HEK293 (cell line): ENCODE data around the gene RBM17.

Experiments used
- CTCF ChIA-PET: fragments of 350-600 bp; formaldehyde crosslinking; extraction: SDS; loops from one replicate; lab custom pipeline; 2021; ENCODE audit warnings: antibody characterized with exemption; lab: Yijun Ruan, JAX
- POLR2A ChIA-PET: fragments of 300-600 bp; formaldehyde crosslinking; extraction: SDS; loops from one replicate; lab custom pipeline; 2020; ENCODE audit warnings: antibody characterized with exemption, inconsistent platforms; lab: Yijun Ruan, JAX
- H3K27ac ChIP-seq: fragments of 200-500 bp; sonication (Bioruptor generic); 2 replicates; pipeline ENCODE4 v1.5.1; 2014; ENCODE audit warnings: low read depth, low read length, control low read depth, inconsistent platforms; ENCODE audit errors: extremely low read depth
- H3K36me3 ChIP-seq, 2 experiments: fragments of 200-500 bp in 1 of 2; sonication (Bioruptor generic) in 1 of 2; 1 replicate in 1 of 2; 2 replicates in 1 of 2; pipeline ENCODE4 v1.5.1; 2014 to 2017; ENCODE audit warnings: inconsistent platforms in 2 of 2, low read length in 2 of 2; ENCODE audit not compliant: control insufficient read depth in 2 of 2, insufficient read depth in 1 of 2
- H3K4me1 ChIP-seq: fragments of 200-500 bp; sonication (Bioruptor generic); 2 replicates; pipeline ENCODE4 v1.5.1; 2014; ENCODE audit warnings: mild to moderate bottlenecking, low read length, inconsistent platforms; ENCODE audit not compliant: control insufficient read depth, insufficient read depth
- H3K4me3 ChIP-seq: 2 replicates; pipeline ENCODE4 v1.5.1; 2011; ENCODE audit warnings: low read depth, mild to moderate bottlenecking, control low read depth, low read length, moderate library complexity
- H3K9me3 ChIP-seq: fragments of 200-500 bp; sonication (Bioruptor generic); 2 replicates; pipeline ENCODE4 v1.5.1; 2014; ENCODE audit warnings: low read depth, low read length, inconsistent platforms; ENCODE audit not compliant: control insufficient read depth, insufficient read depth
- KLF10 ChIP-seq: fragments of 450-650 bp; IDR thresholded peaks from 2 replicates; pipeline ENCODE4 v1.5.1; 2018; ENCODE audit warnings: missing biosample characterization, mild to moderate bottlenecking, missing genetic modification characterization
- PRDM4 ChIP-seq: fragments of 450-650 bp; formaldehyde crosslinking; IDR thresholded peaks from 2 replicates; pipeline ENCODE4 v1.5.1; 2017; ENCODE audit warnings: missing biosample characterization, missing genetic modification characterization
- SP2 ChIP-seq: fragments of 450-650 bp; formaldehyde crosslinking; IDR thresholded peaks from 2 replicates; pipeline ENCODE4 v1.5.1; 2016; ENCODE audit warnings: missing biosample characterization, missing genetic modification characterization
- YY2 ChIP-seq: fragments of 450-650 bp; formaldehyde crosslinking; IDR thresholded peaks from 2 replicates; pipeline ENCODE4 v1.5.1; 2016; ENCODE audit warnings: missing biosample characterization, missing genetic modification characterization
- ZBTB1 ChIP-seq: fragments of 450-650 bp; formaldehyde crosslinking; IDR thresholded peaks from 2 replicates; pipeline ENCODE4 v1.5.1; 2016; ENCODE audit warnings: missing biosample characterization, missing genetic modification characterization
- ZBTB17 ChIP-seq: fragments of 450-650 bp; formaldehyde crosslinking; IDR thresholded peaks from 2 replicates; pipeline ENCODE4 v1.5.1; 2016; ENCODE audit warnings: missing biosample characterization, missing genetic modification characterization
- ZFP41 ChIP-seq: fragments of 450-650 bp; formaldehyde crosslinking; IDR thresholded peaks from 2 replicates; pipeline ENCODE4 v1.5.1; 2016; ENCODE audit warnings: missing biosample characterization, missing genetic modification characterization, borderline replicate concordance
- ZNF2 ChIP-seq: fragments of 450-650 bp; formaldehyde crosslinking; IDR thresholded peaks from 2 replicates; pipeline ENCODE4 v1.5.1; 2016; ENCODE audit warnings: missing biosample characterization, missing genetic modification characterization
- ZNF248 ChIP-seq: fragments of 450-650 bp; formaldehyde crosslinking; IDR thresholded peaks from 2 replicates; pipeline ENCODE4 v1.5.1; 2017; ENCODE audit warnings: missing biosample characterization, missing genetic modification characterization
- ZNF292 ChIP-seq: fragments of 450-650 bp; formaldehyde crosslinking; IDR thresholded peaks from 2 replicates; pipeline ENCODE4 v1.5.1; 2016; ENCODE audit warnings: low read depth, missing biosample characterization, missing genetic modification characterization, borderline replicate concordance
- ZNF354C ChIP-seq: fragments of 450-650 bp; formaldehyde crosslinking; IDR thresholded peaks from 2 replicates; pipeline ENCODE4 v1.5.1; 2016; ENCODE audit warnings: missing biosample characterization, missing genetic modification characterization, low read depth, borderline replicate concordance
- ZNF416 ChIP-seq: fragments of 450-650 bp; formaldehyde crosslinking; IDR thresholded peaks from 2 replicates; pipeline ENCODE4 v1.5.1; 2016; ENCODE audit warnings: missing biosample characterization, missing genetic modification characterization
- ZNF660 ChIP-seq: fragments of 450-650 bp; IDR thresholded peaks from 2 replicates; pipeline ENCODE4 v1.5.1; 2018; ENCODE audit warnings: missing biosample characterization, mild to moderate bottlenecking, missing genetic modification characterization
- TF ChIP-seq, protein P1 (sequence below): fragments of 450-650 bp; formaldehyde crosslinking; IDR thresholded peaks from 2 replicates; pipeline ENCODE4 v1.5.1; 2017; ENCODE audit warnings: missing biosample characterization, missing genetic modification characterization
- TF ChIP-seq, protein P2 (sequence below): fragments of 450-650 bp; formaldehyde crosslinking; conservative IDR thresholded peaks from 2 replicates; pipeline ENCODE4 v1.5.1; 2016; ENCODE audit warnings: low read depth, missing biosample characterization, missing genetic modification characterization
- TF ChIP-seq, protein P3 (sequence below): fragments of 450-650 bp; formaldehyde crosslinking; IDR thresholded peaks from 2 replicates; pipeline ENCODE4 v1.5.1; 2016; ENCODE audit warnings: missing biosample characterization, missing genetic modification characterization

RBM17 gene

GRCh38 chr10:6089334-6090219 is 743 bp downstream of the RBM17 start (continued):
- TF ChIP-seq ZNF354C (tag by site-specific recombination) (no peak), ZNF248 (tag by site-specific recombination) (no peak), SP2 (tag by site-specific recombination) (no peak), ZNF416 (tag by site-specific recombination) (no peak), KLF10 (tag by site-specific recombination) (no peak), ZNF292 (tag by site-specific recombination) (no peak), YY2 (no peak), ZNF2 (tag by site-specific recombination) (no peak), ZFP41 (tag by site-specific recombination) (no peak), ZNF660 (tag by site-specific recombination) (0 out of 2 replicates have a peak, but pooled peaks have one; percentile 9), ZBTB17 (tag by site-specific recombination) (peak; percentile 41; the same call in 1 of the 2 replicates), ZBTB1 (tag by site-specific recombination) (no peak)
- TF ChIP-seq, protein P1, sequence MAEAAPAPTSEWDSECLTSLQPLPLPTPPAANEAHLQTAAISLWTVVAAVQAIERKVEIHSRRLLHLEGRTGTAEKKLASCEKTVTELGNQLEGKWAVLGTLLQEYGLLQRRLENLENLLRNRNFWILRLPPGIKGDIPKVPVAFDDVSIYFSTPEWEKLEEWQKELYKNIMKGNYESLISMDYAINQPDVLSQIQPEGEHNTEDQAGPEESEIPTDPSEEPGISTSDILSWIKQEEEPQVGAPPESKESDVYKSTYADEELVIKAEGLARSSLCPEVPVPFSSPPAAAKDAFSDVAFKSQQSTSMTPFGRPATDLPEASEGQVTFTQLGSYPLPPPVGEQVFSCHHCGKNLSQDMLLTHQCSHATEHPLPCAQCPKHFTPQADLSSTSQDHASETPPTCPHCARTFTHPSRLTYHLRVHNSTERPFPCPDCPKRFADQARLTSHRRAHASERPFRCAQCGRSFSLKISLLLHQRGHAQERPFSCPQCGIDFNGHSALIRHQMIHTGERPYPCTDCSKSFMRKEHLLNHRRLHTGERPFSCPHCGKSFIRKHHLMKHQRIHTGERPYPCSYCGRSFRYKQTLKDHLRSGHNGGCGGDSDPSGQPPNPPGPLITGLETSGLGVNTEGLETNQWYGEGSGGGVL (tag by site-specific recombination), result no peak
- TF ChIP-seq, protein P2, sequence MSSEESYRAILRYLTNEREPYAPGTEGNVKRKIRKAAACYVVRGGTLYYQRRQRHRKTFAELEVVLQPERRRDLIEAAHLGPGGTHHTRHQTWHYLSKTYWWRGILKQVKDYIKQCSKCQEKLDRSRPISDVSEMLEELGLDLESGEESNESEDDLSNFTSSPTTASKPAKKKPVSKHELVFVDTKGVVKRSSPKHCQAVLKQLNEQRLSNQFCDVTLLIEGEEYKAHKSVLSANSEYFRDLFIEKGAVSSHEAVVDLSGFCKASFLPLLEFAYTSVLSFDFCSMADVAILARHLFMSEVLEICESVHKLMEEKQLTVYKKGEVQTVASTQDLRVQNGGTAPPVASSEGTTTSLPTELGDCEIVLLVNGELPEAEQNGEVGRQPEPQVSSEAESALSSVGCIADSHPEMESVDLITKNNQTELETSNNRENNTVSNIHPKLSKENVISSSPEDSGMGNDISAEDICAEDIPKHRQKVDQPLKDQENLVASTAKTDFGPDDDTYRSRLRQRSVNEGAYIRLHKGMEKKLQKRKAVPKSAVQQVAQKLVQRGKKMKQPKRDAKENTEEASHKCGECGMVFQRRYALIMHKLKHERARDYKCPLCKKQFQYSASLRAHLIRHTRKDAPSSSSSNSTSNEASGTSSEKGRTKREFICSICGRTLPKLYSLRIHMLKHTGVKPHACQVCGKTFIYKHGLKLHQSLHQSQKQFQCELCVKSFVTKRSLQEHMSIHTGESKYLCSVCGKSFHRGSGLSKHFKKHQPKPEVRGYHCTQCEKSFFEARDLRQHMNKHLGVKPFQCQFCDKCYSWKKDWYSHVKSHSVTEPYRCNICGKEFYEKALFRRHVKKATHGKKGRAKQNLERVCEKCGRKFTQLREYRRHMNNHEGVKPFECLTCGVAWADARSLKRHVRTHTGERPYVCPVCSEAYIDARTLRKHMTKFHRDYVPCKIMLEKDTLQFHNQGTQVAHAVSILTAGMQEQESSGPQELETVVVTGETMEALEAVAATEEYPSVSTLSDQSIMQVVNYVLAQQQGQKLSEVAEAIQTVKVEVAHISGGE (tag by site-specific recombination), result 0 out of 2 replicates have a peak, but pooled peaks have one; percentile 14

- TF ChIP-seq, protein P3, sequence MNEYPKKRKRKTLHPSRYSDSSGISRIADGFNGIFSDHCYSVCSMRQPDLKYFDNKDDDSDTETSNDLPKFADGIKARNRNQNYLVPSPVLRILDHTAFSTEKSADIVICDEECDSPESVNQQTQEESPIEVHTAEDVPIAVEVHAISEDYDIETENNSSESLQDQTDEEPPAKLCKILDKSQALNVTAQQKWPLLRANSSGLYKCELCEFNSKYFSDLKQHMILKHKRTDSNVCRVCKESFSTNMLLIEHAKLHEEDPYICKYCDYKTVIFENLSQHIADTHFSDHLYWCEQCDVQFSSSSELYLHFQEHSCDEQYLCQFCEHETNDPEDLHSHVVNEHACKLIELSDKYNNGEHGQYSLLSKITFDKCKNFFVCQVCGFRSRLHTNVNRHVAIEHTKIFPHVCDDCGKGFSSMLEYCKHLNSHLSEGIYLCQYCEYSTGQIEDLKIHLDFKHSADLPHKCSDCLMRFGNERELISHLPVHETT, result no peak
- peak; percentile 56; the same call in 1 of the 2 replicates for TF ChIP-seq PRDM4 (tag by site-specific recombination)
- peaks cover 21% of the 10 kb centered on the region; the same call in 1 of the 2 replicates for H3K4me1 ChIP-seq
- ChIA-PET POLR2A (interaction anchor here (1.3 kb wide), 1 partner anchor 53 kb away, joined by 4 read pairs; no protein-coding TSS in a partner anchor), CTCF (interaction anchor here (0.6 to 0.9 kb wide), 4 partner anchors 77 to 574 kb away, joined by 3 to 8 read pairs (median 4); no protein-coding TSS in a partner anchor)
- H3K27ac ChIP-seq, result no peak overlapping the region
- no peaks in the 10 kb centered on the region; a peak in 1 of 3 replicates for H3K36me3 ChIP-seq
- H3K9me3 ChIP-seq, result no peaks in the 10 kb centered on the region
- H3K4me3 ChIP-seq, result no peak overlapping the region
Observed at GRCh38 chr10:6091630-6092029, 2.8 kb downstream of the RBM17 start.
